ENCODE measurements around the gene WASF2.
A peak's percentile ranks its signal among the peaks of the same experiment; 100 is the strongest.
"Not testable (repeated sequence)": the region's sequence is repeated elsewhere in the genome, so short reads cannot be mapped to it uniquely, and the experiment has no call there.

The WASF2 gene

GRCh38 chr1:27473755-27474154 is 16.2 kb downstream of the WASF2 start:
- H3K4me1 ChIP-seq (ENCODE audit: control insufficient read depth in 1 of 2, insufficient read depth in 1 of 2, low read depth in 1 of 2, low read length in 1 of 2): peaks cover 18 to 37% of the 10 kb centered on the region in 2 experiments
- no peaks in the 10 kb centered on the region for H3K9me3 ChIP-seq
- peak overlapping the region; percentile 35 for H3K27ac ChIP-seq
- peaks cover 5% of the 10 kb centered on the region for H3K36me3 ChIP-seq
- no peaks in the 10 kb centered on the region for H3K27me3 ChIP-seq
- H3K4me3 ChIP-seq (ENCODE audit: low read depth in 1 of 2, low read length in 1 of 2): no peak overlapping the region
- TF ChIP-seq, protein P1, sequence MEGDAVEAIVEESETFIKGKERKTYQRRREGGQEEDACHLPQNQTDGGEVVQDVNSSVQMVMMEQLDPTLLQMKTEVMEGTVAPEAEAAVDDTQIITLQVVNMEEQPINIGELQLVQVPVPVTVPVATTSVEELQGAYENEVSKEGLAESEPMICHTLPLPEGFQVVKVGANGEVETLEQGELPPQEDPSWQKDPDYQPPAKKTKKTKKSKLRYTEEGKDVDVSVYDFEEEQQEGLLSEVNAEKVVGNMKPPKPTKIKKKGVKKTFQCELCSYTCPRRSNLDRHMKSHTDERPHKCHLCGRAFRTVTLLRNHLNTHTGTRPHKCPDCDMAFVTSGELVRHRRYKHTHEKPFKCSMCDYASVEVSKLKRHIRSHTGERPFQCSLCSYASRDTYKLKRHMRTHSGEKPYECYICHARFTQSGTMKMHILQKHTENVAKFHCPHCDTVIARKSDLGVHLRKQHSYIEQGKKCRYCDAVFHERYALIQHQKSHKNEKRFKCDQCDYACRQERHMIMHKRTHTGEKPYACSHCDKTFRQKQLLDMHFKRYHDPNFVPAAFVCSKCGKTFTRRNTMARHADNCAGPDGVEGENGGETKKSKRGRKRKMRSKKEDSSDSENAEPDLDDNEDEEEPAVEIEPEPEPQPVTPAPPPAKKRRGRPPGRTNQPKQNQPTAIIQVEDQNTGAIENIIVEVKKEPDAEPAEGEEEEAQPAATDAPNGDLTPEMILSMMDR (IDR thresholded peaks at IDR 0.05): no peak

- not testable (repeated sequence) for H3K4me3 ChIP-seq (ENCODE audit: low read depth in 1 of 2, low read length in 1 of 2)
Observed at GRCh38 chr1:27472098-27472497, 17.9 kb downstream of the WASF2 start.

DNA sequence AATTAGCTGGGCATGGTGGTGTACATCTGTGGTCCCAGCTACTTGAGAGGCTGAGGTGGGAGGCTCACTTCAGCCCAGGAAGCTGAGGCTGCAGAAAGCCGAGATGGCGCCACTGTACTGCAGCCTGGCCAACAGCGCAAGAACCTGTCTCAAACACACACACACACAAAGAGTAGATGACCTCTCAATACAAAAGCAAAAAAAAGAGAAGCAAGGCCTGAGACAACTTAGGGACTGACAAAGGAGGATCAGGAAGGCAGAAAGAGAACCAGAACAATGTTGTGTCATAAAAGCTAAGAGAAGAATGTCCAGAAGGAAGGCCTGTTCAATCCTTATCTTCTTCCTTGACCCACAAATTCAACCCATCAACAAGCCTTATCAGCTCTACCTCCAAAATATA is 18.5 kb downstream of the WASF2 start:
- Histone ChIP-seq H3K27me3 (no peaks in the 10 kb centered on the region), H3K4me1 (ENCODE audit: control insufficient read depth in 1 of 2, insufficient read depth in 1 of 2, low read depth in 1 of 2, low read length in 1 of 2) (peaks cover 14 to 43% of the 10 kb centered on the region in 2 experiments), H3K36me3 (peaks cover 10% of the 10 kb centered on the region), H3K27ac (peak overlapping the region; percentile 41), H3K9me3 (no peaks in the 10 kb centered on the region), H3K4me3 (ENCODE audit: low read depth in 1 of 2, low read length in 1 of 2) (no peak overlapping the region)
- TF ChIP-seq, protein P1 (IDR thresholded peaks at IDR 0.05): no peak

More at GRCh38 chr1:27472098-27472497, 17.9 kb downstream of the WASF2 start:
- peak overlapping the region; percentile 41 for H3K27ac ChIP-seq
- peaks cover 14 to 43% of the 10 kb centered on the region in 2 experiments for H3K4me1 ChIP-seq (ENCODE audit: control insufficient read depth in 1 of 2, insufficient read depth in 1 of 2, low read depth in 1 of 2, low read length in 1 of 2)
- not testable (repeated sequence) for H3K27me3 ChIP-seq, H3K9me3 ChIP-seq, H3K36me3 ChIP-seq

GRCh38 chr1:27469334-27469733 is 20.6 kb downstream of the WASF2 start:
- Histone ChIP-seq H3K36me3 (peaks cover 17% of the 10 kb centered on the region), H3K9me3 (no peaks in the 10 kb centered on the region), H3K27ac (no peak overlapping the region), H3K4me1 (ENCODE audit: control insufficient read depth in 1 of 2, insufficient read depth in 1 of 2, low read depth in 1 of 2, low read length in 1 of 2) (peaks cover 14 to 34% of the 10 kb centered on the region in 2 experiments), H3K27me3 (no peaks in the 10 kb centered on the region), H3K4me3 (ENCODE audit: low read depth in 1 of 2, low read length in 1 of 2) (no peak overlapping the region)
- TF ChIP-seq, protein P1 (IDR thresholded peaks at IDR 0.05): no peak

GRCh38 chr1:27468378-27468777 is 21.6 kb downstream of the WASF2 start:
- Histone ChIP-seq H3K36me3 (peaks cover 17% of the 10 kb centered on the region), H3K27ac (peak overlapping the region; percentile 52), H3K4me1 (ENCODE audit: control insufficient read depth in 1 of 2, insufficient read depth in 1 of 2, low read depth in 1 of 2, low read length in 1 of 2) (peaks cover 14 to 25% of the 10 kb centered on the region in 2 experiments)
- H3K4me3 ChIP-seq (ENCODE audit: low read depth in 1 of 2, low read length in 1 of 2); H3K9me3 ChIP-seq; H3K27me3 ChIP-seq: not testable (repeated sequence)

- TF ChIP-seq, protein P1 (IDR thresholded peaks at IDR 0.05): no peak
Observed at GRCh38 chr1:27464926-27465647, 24.9 kb downstream of the WASF2 start.

DNA sequence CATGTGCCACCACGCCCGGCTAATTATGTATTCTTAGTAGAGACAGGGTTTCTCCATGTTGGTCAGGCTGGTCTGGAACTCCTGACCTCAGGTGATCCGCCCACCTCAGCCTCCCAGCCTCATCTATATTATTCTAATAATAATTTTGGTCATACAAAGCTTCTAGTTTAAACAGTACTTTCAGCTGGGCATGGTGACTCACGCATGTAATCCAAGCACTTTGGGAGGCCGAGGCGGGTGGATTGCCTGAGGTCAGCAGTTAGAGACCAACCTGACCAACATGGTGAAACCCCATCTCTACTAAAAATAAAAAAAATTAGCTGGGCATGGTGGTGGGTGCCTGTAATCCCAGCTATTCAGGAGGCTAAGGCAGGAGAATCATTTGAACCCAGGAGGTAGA is 26.1 kb downstream of the WASF2 start:
- not testable (repeated sequence) for H3K4me3 ChIP-seq (ENCODE audit: low read depth in 1 of 2, low read length in 1 of 2); H3K4me1 ChIP-seq (ENCODE audit: control insufficient read depth in 1 of 2, insufficient read depth in 1 of 2, low read depth in 1 of 2, low read length in 1 of 2); H3K9me3 ChIP-seq; H3K27ac ChIP-seq; H3K27me3 ChIP-seq
- peaks cover 17% of the 10 kb centered on the region for H3K36me3 ChIP-seq

More at GRCh38 chr1:27464926-27465647, 24.9 kb downstream of the WASF2 start:
- no peaks in the 10 kb centered on the region for H3K27me3 ChIP-seq
- peaks cover 17% of the 10 kb centered on the region for H3K36me3 ChIP-seq
- no peaks in the 10 kb centered on the region for H3K9me3 ChIP-seq
- peaks cover 0 to 6% of the 10 kb centered on the region in 2 experiments for H3K4me1 ChIP-seq (ENCODE audit: control insufficient read depth in 1 of 2, insufficient read depth in 1 of 2, low read depth in 1 of 2, low read length in 1 of 2)
- H3K4me3 ChIP-seq (ENCODE audit: low read depth in 1 of 2, low read length in 1 of 2): no peak overlapping the region
- H3K27ac ChIP-seq: no peak overlapping the region

DNA sequence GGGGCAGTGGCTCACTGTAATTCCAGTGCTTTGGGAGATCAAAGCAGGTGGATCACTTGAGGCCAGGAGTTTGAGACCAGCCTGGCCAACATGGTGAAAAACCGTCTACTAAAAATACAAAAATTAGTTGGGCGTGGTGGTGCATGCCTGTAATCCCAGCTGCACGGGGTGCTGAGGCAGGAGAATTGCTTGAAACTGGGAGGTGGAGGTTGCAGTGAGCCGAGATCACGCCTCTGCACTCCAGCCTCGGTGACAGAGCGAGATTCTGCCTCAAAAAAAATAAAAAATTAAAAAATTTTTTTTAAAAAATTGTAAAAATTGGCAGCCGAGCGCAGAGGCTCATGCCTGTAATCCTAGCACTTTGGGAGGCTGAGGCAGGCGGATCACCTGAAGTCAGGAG is 31.4 kb downstream of the WASF2 start:
- not testable (repeated sequence) for H3K36me3 ChIP-seq; H3K4me3 ChIP-seq (ENCODE audit: low read depth in 1 of 2, low read length in 1 of 2); H3K27me3 ChIP-seq; H3K9me3 ChIP-seq; H3K27ac ChIP-seq
- H3K4me1 ChIP-seq (ENCODE audit: control insufficient read depth in 1 of 2, insufficient read depth in 1 of 2, low read depth in 1 of 2, low read length in 1 of 2): peaks cover 7 to 15% of the 10 kb centered on the region in 2 experiments
